Effector CD4-positive, alpha-beta T cell (primary cell): ENCODE results near the gene SLC20A1.

Experiments
- DNase-seq: peaks from one replicate; pipeline ENCODE4 v3.0.0-alpha.2; 2020

SLC20A1 gene

DNA sequence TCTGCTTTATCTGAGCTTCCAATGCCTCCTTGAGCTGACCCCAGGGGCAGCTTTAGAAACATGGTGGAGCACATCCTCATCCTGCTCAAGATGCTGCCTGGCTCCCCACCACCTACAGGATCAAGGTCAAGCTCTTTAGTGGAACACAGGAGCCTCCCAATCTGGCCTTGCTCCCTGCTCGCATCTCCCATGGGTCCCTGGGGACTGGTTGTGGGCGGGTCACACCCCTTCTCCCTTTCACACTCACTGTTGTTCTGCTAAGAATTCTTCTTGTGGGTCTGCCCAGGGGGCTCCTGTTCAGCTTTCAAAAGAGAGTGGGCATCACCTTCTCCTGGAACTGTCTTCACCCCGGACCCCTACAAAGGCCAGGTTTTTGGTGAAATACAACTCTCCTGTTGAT lies 66.7 kb downstream of the SLC20A1 start:
- no peak for DNase-seq

DNA sequence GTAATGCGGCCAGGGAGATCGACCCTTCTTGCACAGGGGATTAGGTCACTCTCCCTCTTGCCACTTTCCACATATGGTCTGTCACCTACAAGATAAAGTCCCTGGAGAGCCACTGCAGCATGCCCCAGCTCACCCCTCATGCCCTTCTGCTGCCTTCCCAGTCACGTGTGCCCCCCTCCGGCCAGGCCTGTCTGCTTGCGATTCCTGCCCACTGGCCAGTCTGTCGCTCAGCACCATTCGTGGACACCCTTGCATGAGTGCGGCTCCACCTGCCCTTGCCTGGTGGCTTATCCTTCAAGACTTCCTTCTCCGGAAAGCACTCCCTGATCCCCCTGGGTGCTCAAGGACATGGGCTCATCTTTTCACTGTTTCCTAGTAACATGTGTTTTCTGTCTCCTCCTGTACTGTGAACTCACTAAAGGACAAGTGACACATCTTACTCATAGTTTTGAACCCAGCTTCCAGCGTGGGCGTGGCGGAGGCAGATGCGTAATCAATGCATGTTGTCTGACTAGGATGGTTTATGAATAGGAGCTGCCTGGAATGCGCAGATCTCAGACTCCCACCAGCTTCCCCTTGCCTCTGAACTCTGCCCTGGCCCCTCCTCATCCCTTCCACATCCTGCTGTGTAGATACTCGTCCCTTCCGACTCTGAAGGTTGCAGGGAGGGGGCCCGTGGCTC lies 67.3 kb downstream of the SLC20A1 start:
- no peak for DNase-seq
